IMR-90 (cell line): ENCODE results near the gene GZMM.

Source experiments
- POLR2A ChIP-seq: IDR thresholded peaks from 2 replicates; pipeline ENCODE4 v1.6.1; 2012; ENCODE audit warnings: mild to moderate bottlenecking, low read depth, low read length
- TF ChIP-seq, protein P1 (sequence below): fragments of 150-350 bp; IDR thresholded peaks from 2 replicates; pipeline ENCODE4 v1.6.1; 2017; ENCODE audit warnings: mild to moderate bottlenecking, antibody characterized with exemption, low read length, low read depth

DNA sequence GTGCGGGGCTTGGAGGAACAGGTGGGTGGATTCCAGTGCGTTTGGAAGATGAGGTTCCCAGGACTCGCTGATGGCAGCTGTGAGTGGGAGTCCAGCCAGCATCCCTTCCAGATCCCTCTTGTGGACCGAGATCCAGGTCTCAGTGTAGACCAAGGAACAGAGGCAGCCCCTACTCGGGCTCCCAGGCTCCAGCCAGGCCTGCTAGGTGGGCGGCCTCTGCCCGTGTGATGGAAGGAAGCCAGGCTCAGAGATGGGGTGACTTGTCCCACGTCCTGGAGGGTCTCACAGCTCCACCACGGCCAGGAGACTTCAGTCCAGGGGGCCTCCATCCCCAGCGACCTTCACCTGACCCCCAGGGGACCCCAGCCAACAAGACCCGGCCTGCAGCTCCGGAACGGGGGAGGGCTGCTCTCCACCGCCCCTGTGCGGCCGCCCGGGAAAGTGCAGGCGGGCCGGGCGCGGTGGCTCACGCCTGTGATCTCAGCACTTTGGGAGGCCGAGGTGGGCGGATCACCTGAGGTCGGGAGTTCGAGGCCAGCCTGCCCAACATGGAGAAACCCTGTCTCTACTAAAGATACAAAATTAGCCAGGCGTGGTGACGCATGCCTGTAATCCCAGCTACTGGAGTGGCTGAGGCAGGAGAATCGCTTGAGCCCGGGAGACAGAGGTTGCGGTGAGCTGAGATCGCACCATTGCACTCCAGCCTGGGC is 48.3 kb upstream of the GZMM start:
- no peak for TF ChIP-seq POLR2A
- TF ChIP-seq, protein P1, sequence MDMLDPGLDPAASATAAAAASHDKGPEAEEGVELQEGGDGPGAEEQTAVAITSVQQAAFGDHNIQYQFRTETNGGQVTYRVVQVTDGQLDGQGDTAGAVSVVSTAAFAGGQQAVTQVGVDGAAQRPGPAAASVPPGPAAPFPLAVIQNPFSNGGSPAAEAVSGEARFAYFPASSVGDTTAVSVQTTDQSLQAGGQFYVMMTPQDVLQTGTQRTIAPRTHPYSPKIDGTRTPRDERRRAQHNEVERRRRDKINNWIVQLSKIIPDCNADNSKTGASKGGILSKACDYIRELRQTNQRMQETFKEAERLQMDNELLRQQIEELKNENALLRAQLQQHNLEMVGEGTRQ: no peak
